GM21723 (cell line): ENCODE measurements around the gene KIFC3.
"Not testable (repeated sequence)": the region's sequence is repeated elsewhere in the genome, so short reads cannot be mapped to it uniquely, and the experiment has no call there.

Experiments
- ATAC-seq: cut with Tn5 transposase; IDR thresholded peaks from one replicate; pipeline ENCODE4 v1.9.1; 2021; ENCODE audit warnings: mild to moderate bottlenecking, moderate library complexity; ENCODE audit not compliant: unreplicated experiment

KIFC3 gene

GRCh38 chr16:57743458-57743857, 58.8 kb downstream of the KIFC3 start:
- ATAC-seq, result no peak

- ATAC-seq, result no peak
These were observed 59.7 kb downstream of the KIFC3 start for GRCh38 chr16:57742543-57742942.

GRCh38 chr16:57741660-57742191, 60.6 kb downstream of the KIFC3 start:
- ATAC-seq, result no peak

- no peak for ATAC-seq
These were observed 61.7 kb downstream of the KIFC3 start for GRCh38 chr16:57740423-57741071.

GRCh38 chr16:57739756-57740422, 62.4 kb downstream of the KIFC3 start:
- ATAC-seq, result no peak

GRCh38 chr16:57738844-57739243, 63.4 kb downstream of the KIFC3 start:
- no peak for ATAC-seq

- ATAC-seq, result no peak
These were observed 65.6 kb downstream of the KIFC3 start for GRCh38 chr16:57736419-57737351.

- peak; percentile 32 for ATAC-seq
These were observed 66.4 kb downstream of the KIFC3 start, which contains the start of gene KATNB1 for GRCh38 chr16:57735755-57736418. Gene KATNB1, plus strand, starts transcription at chr16:57735770. Its CDS starts 1,474 bp downstream, at chr16:57737244.

- peak; percentile 90 for ATAC-seq
These were observed 67.2 kb downstream of the KIFC3 start for GRCh38 chr16:57734925-57735754.

GRCh38 chr16:57734308-57734924, 67.9 kb downstream of the KIFC3 start:
- peak; percentile 0 for ATAC-seq

- no peak for ATAC-seq
These were observed 69.6 kb downstream of the KIFC3 start for GRCh38 chr16:57732714-57733113.

GRCh38 chr16:57732037-57732436, 70.3 kb downstream of the KIFC3 start:
- ATAC-seq, result no peak

GRCh38 chr16:57730771-57731730, 71.2 kb downstream of the KIFC3 start:
- no peak for ATAC-seq

- not testable (repeated sequence) for ATAC-seq
These were observed 72.4 kb downstream of the KIFC3 start for GRCh38 chr16:57729852-57730251.

GRCh38 chr16:57729182-57729484, 73.2 kb downstream of the KIFC3 start:
- no peak for ATAC-seq

- ATAC-seq, result no peak
These were observed 73.7 kb downstream of the KIFC3 start for GRCh38 chr16:57728336-57729181.

- no peak for ATAC-seq
These were observed 74.7 kb downstream of the KIFC3 start for GRCh38 chr16:57727610-57728009.
